HG03095 (cell line): ENCODE data around the gene CCDC7.
"Not testable (repeated sequence)": the region's sequence is repeated elsewhere in the genome, so short reads cannot be mapped to it uniquely, and the experiment has no call there.

ENCODE experiments used
- ATAC-seq: cut with Tn5 transposase; IDR thresholded peaks from one replicate; pipeline ENCODE4 v1.9.1; 2021; ENCODE audit warnings: moderate library complexity; ENCODE audit not compliant: unreplicated experiment

The CCDC7 gene

DNA sequence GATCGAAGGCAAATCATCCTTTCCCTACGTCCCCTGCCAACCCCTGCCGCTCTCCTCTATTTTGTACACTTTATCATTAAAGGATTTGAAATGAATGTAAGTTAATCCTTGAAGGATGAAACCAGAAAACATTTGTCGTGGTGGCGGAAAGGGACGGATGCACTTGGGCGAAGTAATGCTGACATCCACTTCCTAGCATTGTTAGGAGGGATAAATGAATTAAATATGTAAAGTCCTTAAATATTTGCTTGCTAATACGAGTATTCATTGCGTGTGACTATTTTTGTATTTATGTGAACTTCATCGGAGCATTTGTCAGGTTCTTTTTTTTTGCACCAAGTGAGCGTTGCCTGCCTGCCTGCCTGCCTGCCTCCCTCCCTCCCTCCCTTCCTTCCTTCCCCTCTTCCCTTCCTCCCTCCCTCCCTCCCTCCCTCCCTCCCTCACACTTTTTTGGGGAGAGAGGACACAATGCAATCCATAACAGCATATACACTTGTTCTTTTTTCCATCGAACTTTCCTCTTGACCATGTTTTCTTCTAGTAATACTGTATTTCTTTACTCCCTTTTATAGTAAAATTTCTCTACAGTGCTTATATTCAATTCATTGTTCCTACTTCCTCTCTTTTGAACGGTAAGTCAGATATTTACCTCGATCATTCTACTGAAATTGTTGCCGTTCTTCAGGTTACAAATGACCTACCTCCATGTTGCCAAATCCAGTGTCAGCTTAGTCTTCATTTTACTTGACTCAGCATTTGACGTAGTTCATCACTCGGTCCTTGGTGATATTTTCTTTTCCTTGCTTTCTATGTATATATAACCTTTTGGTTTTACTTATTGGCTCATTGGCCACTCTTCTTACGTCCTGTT, 831 bp downstream of the CCDC7 start:
- ATAC-seq = peak; percentile 2

- ATAC-seq = no peak
Observed at GRCh38 chr10:32454148-32454547, 8.2 kb downstream of the CCDC7 start.

GRCh38 chr10:32459051-32459698, 13.2 kb downstream of the CCDC7 start:
- ATAC-seq = no peak

GRCh38 chr10:32461203-32461602, 15.3 kb downstream of the CCDC7 start:
- no peak for ATAC-seq

DNA sequence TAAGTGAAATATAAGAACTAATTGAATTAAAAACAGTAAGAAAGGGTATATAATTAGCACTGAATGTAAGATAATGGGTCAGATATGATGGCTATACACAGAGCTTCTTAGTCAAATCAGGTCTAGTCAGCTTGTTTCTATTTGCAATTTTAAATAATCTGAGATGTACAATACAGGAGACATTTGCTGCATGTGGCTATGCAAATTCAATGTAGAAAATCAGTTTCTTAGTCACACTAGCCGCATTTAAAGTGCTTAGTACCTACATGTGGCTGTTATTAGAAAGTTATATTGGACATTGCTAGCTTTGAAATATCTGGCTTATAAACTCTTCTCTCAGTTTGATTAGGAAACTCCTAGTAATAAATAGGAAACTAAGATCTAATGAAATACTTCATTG, 25.3 kb downstream of the CCDC7 start:
- no peak for ATAC-seq

GRCh38 chr10:32477499-32477898, 31.6 kb downstream of the CCDC7 start:
- ATAC-seq = no peak

DNA sequence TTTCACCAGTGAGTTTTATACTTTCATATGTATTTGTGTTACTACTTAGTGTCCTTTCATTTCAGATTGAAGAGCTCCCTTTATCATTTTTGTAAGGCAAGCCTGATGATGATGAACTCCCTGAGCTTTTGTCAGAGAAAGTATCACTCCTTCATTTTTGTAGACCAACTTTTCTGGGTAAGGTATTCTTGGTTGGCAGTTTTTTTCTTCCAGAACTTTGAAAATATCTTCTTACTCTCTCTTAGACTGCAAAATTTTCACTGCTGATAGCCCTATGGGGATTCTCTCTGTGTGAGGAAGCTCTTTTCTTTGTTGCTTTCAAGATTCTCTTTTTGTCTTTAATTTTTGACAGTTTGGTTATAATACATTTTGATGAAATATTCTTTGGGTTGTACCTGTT, 35.7 kb downstream of the CCDC7 start:
- no peak for ATAC-seq

DNA sequence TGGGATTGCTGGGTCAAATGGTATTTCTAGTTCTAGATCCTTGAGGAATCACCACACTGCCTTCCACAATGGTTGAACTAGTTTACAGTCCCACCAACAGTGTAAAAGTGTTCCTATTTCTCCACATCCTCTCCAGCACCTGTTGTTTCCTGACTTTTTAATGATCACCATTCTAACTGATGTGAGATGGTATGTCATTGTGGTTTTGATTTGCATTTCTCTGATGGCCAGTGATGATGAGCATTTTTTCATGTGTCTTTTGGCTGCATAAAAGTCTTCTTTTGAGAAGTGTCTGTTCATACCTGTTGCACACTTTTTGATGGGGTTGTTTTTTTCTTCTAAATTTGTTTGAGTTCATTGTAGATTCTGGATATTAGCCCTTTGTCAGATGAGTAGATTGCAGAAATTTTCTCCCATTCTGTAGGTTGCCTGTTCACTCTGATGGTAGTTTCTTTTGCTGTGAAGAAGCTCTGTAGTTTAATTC, 37.1 kb downstream of the CCDC7 start:
- ATAC-seq = not testable (repeated sequence)

DNA sequence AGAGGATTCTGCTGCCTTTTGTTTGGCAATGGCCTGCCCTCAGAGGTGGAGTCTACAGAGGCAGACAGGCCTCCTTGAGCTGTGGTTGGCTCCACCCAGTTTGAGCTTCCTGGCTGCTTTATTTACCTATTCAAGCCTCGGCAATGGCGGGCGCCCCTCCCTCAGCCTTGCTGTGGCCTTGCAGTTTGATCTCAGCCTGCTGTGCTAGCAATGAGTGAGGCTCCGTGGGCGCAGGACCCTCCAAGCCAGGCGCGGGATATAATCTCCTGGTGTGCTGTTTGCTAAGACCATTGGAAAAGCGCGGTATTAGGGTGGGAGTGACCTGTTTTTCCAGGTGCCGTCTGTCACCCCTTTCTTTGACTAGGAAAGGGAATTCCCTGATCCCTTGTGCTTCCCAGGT, 42.1 kb downstream of the CCDC7 start:
- ATAC-seq = not testable (repeated sequence)

GRCh38 chr10:32489158-32489557, 43.2 kb downstream of the CCDC7 start:
- no peak for ATAC-seq

DNA sequence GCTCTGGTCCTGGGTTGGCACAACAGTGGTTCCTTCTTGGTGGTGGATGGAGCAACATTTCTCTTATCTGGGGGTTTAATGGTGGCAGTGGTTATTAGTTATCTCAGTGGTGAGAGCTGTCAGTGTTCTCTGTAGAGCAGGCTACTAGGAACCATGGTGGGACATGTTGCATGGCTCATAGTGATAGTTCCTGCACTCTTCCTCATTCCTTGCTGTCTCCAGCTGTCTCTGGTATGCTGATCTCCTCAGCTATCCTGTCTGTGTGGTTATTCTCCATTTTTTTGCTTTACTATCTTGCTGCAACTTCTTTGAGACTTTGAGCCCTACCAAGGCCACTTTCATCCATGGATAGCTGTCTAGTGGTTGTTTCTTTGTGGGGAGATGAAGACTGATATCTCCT, 44.0 kb downstream of the CCDC7 start:
- no peak for ATAC-seq

DNA sequence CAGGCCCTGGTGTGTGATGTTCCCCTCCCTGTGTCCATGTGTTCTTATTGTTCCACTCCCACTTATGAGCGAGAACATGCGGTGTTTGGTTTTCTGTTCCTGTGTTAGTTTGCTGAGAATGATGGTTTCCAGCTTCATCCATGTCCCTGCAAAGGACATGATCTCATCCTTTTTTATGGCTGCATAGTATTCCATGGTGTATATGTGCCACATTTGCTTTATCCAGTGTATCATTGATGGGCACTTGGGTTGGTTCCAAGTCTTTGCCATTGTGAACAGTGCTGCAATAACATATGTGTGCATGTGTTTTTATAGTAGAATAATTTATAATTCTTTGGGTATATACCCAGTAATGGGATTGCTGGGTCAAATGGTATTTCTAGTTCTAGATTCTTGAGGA, 48.6 kb downstream of the CCDC7 start:
- not testable (repeated sequence) for ATAC-seq

- ATAC-seq = not testable (repeated sequence)
Observed at GRCh38 chr10:32500136-32500535, 54.2 kb downstream of the CCDC7 start.

DNA sequence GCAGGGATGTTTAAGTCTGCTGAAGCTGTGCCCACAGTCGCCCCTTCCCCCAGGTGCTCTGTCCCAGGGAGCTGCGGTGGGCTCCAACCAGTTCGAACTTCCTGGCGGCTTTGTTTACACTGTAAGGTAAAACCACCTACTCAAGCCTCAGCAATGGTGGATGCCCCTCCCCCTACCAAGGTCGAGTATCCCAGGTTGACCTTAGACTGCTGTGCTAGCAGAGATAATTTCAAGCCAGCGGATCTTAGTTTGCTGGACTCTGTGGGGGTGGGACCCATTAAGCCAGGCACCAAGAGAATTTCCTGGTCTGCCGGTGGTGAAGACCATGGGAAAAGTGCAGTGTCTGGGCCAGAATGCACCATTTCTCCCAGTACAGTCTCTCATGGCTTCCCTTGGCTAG, 56.0 kb downstream of the CCDC7 start:
- no peak for ATAC-seq

- not testable (repeated sequence) for ATAC-seq
Observed at GRCh38 chr10:32505762-32506420, 60.0 kb downstream of the CCDC7 start.

DNA sequence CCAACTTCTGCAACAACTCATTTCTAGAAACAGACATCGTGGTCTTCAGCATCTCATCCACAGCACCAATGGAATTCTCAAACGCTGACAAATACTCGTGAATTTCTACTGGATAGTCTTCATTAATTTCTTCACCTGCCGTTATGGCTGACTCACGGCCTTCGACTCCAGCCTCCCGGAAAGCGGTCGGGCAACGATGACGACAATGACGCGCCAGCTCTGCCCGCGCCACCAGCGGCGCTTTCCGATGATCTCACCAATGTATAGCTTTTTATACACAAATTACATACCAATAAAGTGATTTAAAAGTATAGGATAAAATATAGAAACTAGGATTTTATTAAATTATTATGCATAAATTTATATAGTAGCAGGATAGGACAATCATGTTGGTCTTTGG, 65.7 kb downstream of the CCDC7 start:
- no peak for ATAC-seq

DNA sequence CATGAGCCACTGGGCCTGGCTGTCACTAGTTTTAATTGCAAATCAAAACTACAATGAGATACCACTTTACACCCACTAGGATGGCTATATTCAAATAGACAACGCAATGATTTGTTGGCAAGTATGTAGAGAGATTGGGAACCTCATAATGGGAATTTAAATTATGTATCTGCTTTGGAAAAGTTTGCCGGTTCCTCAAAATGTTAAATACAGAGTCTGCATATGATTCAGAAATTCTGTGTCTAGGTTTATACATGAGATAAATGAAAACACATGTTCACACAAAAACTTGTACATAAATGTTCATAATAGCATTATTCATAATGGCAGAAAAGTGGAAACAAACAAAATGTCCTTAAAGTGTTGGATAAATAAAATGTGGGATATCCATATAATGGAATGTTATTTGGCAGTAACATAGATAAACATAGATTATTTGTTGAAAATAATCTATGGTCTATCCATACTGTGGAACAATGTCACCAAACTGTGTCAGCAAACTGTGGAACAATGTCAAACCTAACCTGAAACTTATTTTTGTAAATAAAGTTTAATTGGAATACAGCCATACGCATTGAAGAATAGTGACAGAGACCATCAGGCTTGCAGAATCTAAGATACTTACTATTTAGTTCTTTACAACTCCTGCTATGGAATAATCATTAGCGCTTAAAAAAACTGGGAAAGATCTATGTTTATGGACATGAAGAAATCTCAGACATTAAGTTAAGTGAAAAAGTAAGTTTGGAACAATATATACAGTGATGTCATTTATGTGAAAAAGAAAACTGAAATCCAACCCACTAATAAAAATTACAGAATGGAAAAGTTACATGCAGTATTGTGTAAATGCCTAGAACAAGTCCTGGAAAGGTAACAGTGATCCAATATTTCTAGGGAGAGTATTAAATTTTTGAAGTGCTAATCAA, 70.9 kb downstream of the CCDC7 start:
- no peak for ATAC-seq

GRCh38 chr10:32530231-32530630, 84.3 kb downstream of the CCDC7 start:
- no peak for ATAC-seq

- no peak for ATAC-seq
Observed at GRCh38 chr10:32538256-32538655, 92.3 kb downstream of the CCDC7 start.

DNA sequence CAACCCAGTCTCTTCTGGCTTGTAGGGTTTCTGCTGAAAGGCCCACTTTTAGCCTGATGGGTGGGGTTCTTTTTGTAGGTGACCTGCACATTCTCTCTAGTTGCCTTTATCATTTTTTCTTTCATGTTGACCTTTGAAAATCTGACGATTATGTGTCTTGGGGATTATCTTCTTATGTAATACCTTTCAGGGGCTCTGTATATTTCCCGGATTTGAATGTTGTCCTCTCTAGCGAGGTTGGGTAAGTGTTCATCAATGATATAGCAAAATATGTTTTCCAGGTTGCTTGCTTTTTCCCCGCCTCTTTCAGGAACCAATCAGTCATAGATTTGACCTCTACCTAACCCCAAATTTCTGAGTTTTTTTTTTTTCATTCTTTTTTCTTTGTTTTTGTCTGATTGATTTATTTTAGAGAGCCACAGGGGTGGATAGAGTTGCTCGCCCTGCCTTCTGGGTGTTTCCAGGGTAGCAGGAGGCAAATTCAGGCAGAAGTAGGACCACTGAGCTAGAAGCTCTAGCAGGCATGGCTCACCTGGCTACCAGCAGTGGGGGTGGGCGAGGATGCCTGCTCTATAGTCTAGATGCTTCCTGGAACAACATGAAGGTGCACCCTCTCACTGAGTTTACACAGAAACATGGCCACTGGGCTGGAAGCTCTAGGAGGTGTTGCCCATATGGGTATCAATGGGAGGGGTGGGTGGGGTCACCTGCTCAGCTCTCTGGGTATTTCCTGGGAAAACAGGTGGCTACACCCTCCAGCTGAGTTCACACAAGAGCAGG, 94.9 kb downstream of the CCDC7 start:
- no peak for ATAC-seq
